Kidney epithelial cell (primary cell): ENCODE results near the gene SEMA7A. TPM values are rescaled to one million over a fixed set of nuclear protein-coding genes. Genes with fewer than 3 reads are reported as not detected.
A peak's percentile ranks its signal among the peaks of the same experiment; 100 is the strongest.

Experiments used
- DNase-seq: peaks from one replicate; pipeline ENCODE4 v3.0.0-alpha.2; 2010; ENCODE audit warnings: low read depth
- H3K27me3 ChIP-seq: 2 replicates; pipeline ENCODE4 v1.6.0; 2011; ENCODE audit warnings: low read length; ENCODE audit not compliant: control insufficient read depth, insufficient read depth
- H3K36me3 ChIP-seq: 2 replicates; pipeline ENCODE4 v1.5.1; 2011; ENCODE audit warnings: low read length; ENCODE audit not compliant: control insufficient read depth, insufficient read depth
- H3K4me3 ChIP-seq: 2 replicates; pipeline ENCODE4 v1.5.1; 2011; ENCODE audit warnings: low read depth, mild to moderate bottlenecking, control low read depth, low read length
- CTCF ChIP-seq: IDR thresholded peaks from 2 replicates; pipeline ENCODE4 v1.5.1; 2011; ENCODE audit warnings: mild to moderate bottlenecking, moderate library complexity, low read length, control low read depth, inconsistent platforms; ENCODE audit not compliant: insufficient read depth, poor library complexity, severe bottlenecking
- total RNA-seq: library from RNA; depleted of rRNA; stranded (reverse); fragments of >200 nt; gene quantifications from 2 replicates; pipeline ENCODE4 v1.2.3, GENCODE V29; 2015

Gene SEMA7A
- total RNA-seq, 1 donor from 2014 or later: 289 TPM

GRCh38 chr15:74378848-74379247 lies 54.9 kb downstream of the SEMA7A start:
- Histone ChIP-seq H3K36me3 (no peaks in the 10 kb centered on the region), H3K27me3 (no peaks in the 10 kb centered on the region), H3K4me3 (no peak overlapping the region)
- DNase-seq: no peak
- TF ChIP-seq CTCF: no peak

GRCh38 chr15:74377831-74378766 lies 55.7 kb downstream of the SEMA7A start:
- Histone ChIP-seq H3K4me3 (no peak overlapping the region), H3K36me3 (no peaks in the 10 kb centered on the region), H3K27me3 (peaks cover 2% of the 10 kb centered on the region)
- TF ChIP-seq CTCF: no peak
- DNase-seq: no peak

GRCh38 chr15:74376825-74377581 lies 56.8 kb downstream of the SEMA7A start:
- Histone ChIP-seq H3K4me3 (no peak overlapping the region), H3K27me3 (peaks cover 2% of the 10 kb centered on the region), H3K36me3 (no peaks in the 10 kb centered on the region)
- no peak for TF ChIP-seq CTCF
- no peak for DNase-seq

GRCh38 chr15:74376226-74376625 lies 57.5 kb downstream of the SEMA7A start:
- H3K36me3 ChIP-seq: no peaks in the 10 kb centered on the region
- TF ChIP-seq CTCF: no peak
- peaks cover 2% of the 10 kb centered on the region for H3K27me3 ChIP-seq
- no peak overlapping the region for H3K4me3 ChIP-seq
- no peak for DNase-seq

GRCh38 chr15:74375303-74375693 lies 58.5 kb downstream of the SEMA7A start:
- H3K4me3 ChIP-seq: no peak overlapping the region
- peak; percentile 87 for TF ChIP-seq CTCF
- H3K36me3 ChIP-seq: no peaks in the 10 kb centered on the region
- H3K27me3 ChIP-seq: peaks cover 2% of the 10 kb centered on the region
- DNase-seq: no peak
